Right cardiac atrium (tissue), 5 donors: ENCODE data around the gene SLC25A44. TPM values are rescaled to one million over a fixed set of nuclear protein-coding genes. Genes with fewer than 3 reads are reported as not detected.

Experiments used
- ATAC-seq, 2 donors: fragments of 200-7000 bp; cut with Tn5 transposase; one replicate each; pipeline versions ENCODE4 v1.8.0 to v1.9.1; 2020; ENCODE audit warnings: moderate library complexity in 2 of 2, mild to moderate bottlenecking in 1 of 2
- DNase-seq, 3 donors: peaks; one replicate each; pipeline ENCODE4 v3.0.0-alpha.2; 2020
- H3K27ac ChIP-seq: one replicate; pipeline ENCODE4 v1.5.1; 2013; ENCODE audit warnings: mild to moderate bottlenecking, low read length, control low read depth, moderate library complexity
- H3K27me3 ChIP-seq: one replicate; pipeline ENCODE4 v1.6.1; 2013; ENCODE audit not compliant: control insufficient read depth, insufficient read depth
- H3K4me1 ChIP-seq: one replicate; pipeline ENCODE4 v1.6.1; 2013; ENCODE audit warnings: low read length; ENCODE audit not compliant: control insufficient read depth, insufficient read depth
- H3K4me3 ChIP-seq: one replicate; pipeline ENCODE4 v1.5.1; 2013; ENCODE audit warnings: low read length, control low read depth
- H3K9me3 ChIP-seq: one replicate; pipeline ENCODE4 v1.6.1; 2013; ENCODE audit warnings: low read length; ENCODE audit not compliant: control insufficient read depth
- WGBS: extraction: QIAGEN DNeasy Blood & Tissue Kit; methylation state at CpG from one replicate; pipeline ENCODE4 v1.1.7; 2013; 5-methylcytosine and 5-hydroxymethylcytosine counted together
- intact Hi-C, 4 donors: fragments of 100-400 bp; cut with DNase I; formaldehyde crosslinking; loops; one replicate each; pipeline versions ENCODE4 v1.11.0 to v1.14.0; 2022 to 2023
- polyA plus RNA-seq: library from polyadenylated mRNA; stranded (reverse); fragments of 200-250 nt; gene quantifications from one replicate; pipeline ENCODE4 v1.2.3, GENCODE V29; 2013
- total RNA-seq, 4 donors: library from RNA; stranded (reverse); fragmentation: NEBNext Ultra II Directional; extraction: Animal tissue kit (Norgen Biotek cat#: 25700); gene quantifications; one replicate each; pipeline ENCODE4 v1.2.1, GENCODE V29; 2021
- donor health status: healthy with polysubstance abuse.
- donor health status: DM: no; HTN: yes; CAD: no.
- donor health status: DM: no; HTN: no; CAD: no.
- donor health status: DM: no; HTN: yes; CAD: no; lungs with severe emphysema.
- donor health status: DM: yes; HTN: yes; CAD: no.

Gene SLC25A44
- total and polyA plus RNA-seq, 5 donors = 8.6 to 21.5 (median 15.3) TPM

GRCh38 chr1:156151093-156151688 is 42.7 kb upstream of the SLC25A44 start:
- DNase-seq = peak in 1 of 3 donors; percentile 62
- H3K4me3 ChIP-seq = no peak overlapping the region
- intact Hi-C loops = no loop called here
- H3K27ac ChIP-seq = no peak overlapping the region
- H3K9me3 ChIP-seq = no peaks in the 10 kb centered on the region
- 81% methylated on average over 6 of the region's 6 CpGs for WGBS
- ATAC-seq = no peak
- H3K27me3 ChIP-seq = no peaks in the 10 kb centered on the region
- H3K4me1 ChIP-seq = peaks cover 3% of the 10 kb centered on the region

GRCh38 chr1:156152628-156153027 is 41.3 kb upstream of the SLC25A44 start:
- no peak for ATAC-seq
- H3K27ac ChIP-seq = no peak overlapping the region
- 62% methylated on average over 5 of the region's 5 CpGs for WGBS
- no peak overlapping the region for H3K4me3 ChIP-seq
- no peaks in the 10 kb centered on the region for H3K4me1 ChIP-seq
- intact Hi-C loops = loop anchor here in 1 of 4 donors (2.0 kb wide), 1 partner anchor 66 kb away; no protein-coding TSS in a partner anchor
- H3K9me3 ChIP-seq = no peaks in the 10 kb centered on the region
- no peaks in the 10 kb centered on the region for H3K27me3 ChIP-seq
- peak in 1 of 3 donors; percentile 3 for DNase-seq

GRCh38 chr1:156153362-156153761 is 40.5 kb upstream of the SLC25A44 start, which contains the start of gene SEMA4A:
SEMA4A (plus strand) TSS chr1:156153585; CDS start chr1:156154579, 994 bp downstream.
- Histone ChIP-seq H3K27ac (no peak within 1 kb of the TSS), H3K4me1 (no peaks in the 10 kb centered on the region), H3K4me3 (no peak within 1 kb of the TSS), H3K27me3 (no peaks in the 10 kb centered on the region), H3K9me3 (no peaks in the 10 kb centered on the region)
- no peak for DNase-seq
- ATAC-seq = no peak
- 86% methylated on average over 10 of the region's 10 CpGs for WGBS
- intact Hi-C loops = loop anchor here in 1 of 4 donors (2.0 kb wide), 1 partner anchor 65 kb away; no protein-coding TSS in a partner anchor

GRCh38 chr1:156154317-156154749 is 39.6 kb upstream of the SLC25A44 start:
- Histone ChIP-seq H3K27ac (no peak overlapping the region), H3K9me3 (no peaks in the 10 kb centered on the region), H3K4me3 (no peak overlapping the region), H3K27me3 (no peaks in the 10 kb centered on the region), H3K4me1 (no peaks in the 10 kb centered on the region)
- ATAC-seq (peak; percentile 39 to 53), DNase-seq (peak; percentile 51 to 74 (median 71))
- intact Hi-C loops = no loop called here
- 70% methylated on average over 11 of the region's 11 CpGs for WGBS

GRCh38 chr1:156155756-156156510 is 38.0 kb upstream of the SLC25A44 start:
- intact Hi-C loops = loop anchor here in 1 of 4 donors (5.0 kb wide), 1 partner anchor 51 kb away; no protein-coding TSS in a partner anchor
- 50% methylated on average over 12 of the region's 12 CpGs for WGBS

GRCh38 chr1:156157506-156157905 is 36.4 kb upstream of the SLC25A44 start:
- Histone ChIP-seq H3K27ac (no peak overlapping the region), H3K9me3 (no peaks in the 10 kb centered on the region), H3K4me3 (no peak overlapping the region), H3K27me3 (no peaks in the 10 kb centered on the region), H3K4me1 (peaks cover 4% of the 10 kb centered on the region)
- intact Hi-C loops = loop anchor here in 1 of 4 donors (5.0 kb wide), 1 partner anchor 50 kb away; no protein-coding TSS in a partner anchor
- DNase-seq (no peak), ATAC-seq (no peak)
- WGBS = 82% methylated on average over 3 of the region's 3 CpGs

More at GRCh38 chr1:156155756-156156510, 38.0 kb upstream of the SLC25A44 start:
- no peak overlapping the region for H3K27ac ChIP-seq
- peaks cover 3% of the 10 kb centered on the region for H3K4me1 ChIP-seq
- H3K9me3 ChIP-seq = no peaks in the 10 kb centered on the region
- ATAC-seq (no peak), DNase-seq (no peak)
- no peak overlapping the region for H3K4me3 ChIP-seq
- H3K27me3 ChIP-seq = no peaks in the 10 kb centered on the region

GRCh38 chr1:156157966-156158365 is 35.9 kb upstream of the SLC25A44 start:
- H3K27ac ChIP-seq = no peak overlapping the region
- intact Hi-C loops = loop anchor here in 1 of 4 donors (5.0 kb wide), 1 partner anchor 49 kb away; no protein-coding TSS in a partner anchor

GRCh38 chr1:156160000-156160742 is 33.7 kb upstream of the SLC25A44 start:
- WGBS = 39% methylated on average over 13 of the region's 13 CpGs
- H3K27ac ChIP-seq = peak overlapping the region; percentile 97
- no peaks in the 10 kb centered on the region for H3K9me3 ChIP-seq
- peak; percentile 47 to 73 for ATAC-seq
- intact Hi-C loops = loop anchor here in 1 of 4 donors (5.0 kb wide), 1 partner anchor 47 kb away; no protein-coding TSS in a partner anchor
- DNase-seq = peak; percentile 67 to 81 (median 69)
- H3K4me3 ChIP-seq = peak overlapping the region; percentile 48
- no peaks in the 10 kb centered on the region for H3K27me3 ChIP-seq
- H3K4me1 ChIP-seq = peaks cover 7% of the 10 kb centered on the region

More at GRCh38 chr1:156157966-156158365, 35.9 kb upstream of the SLC25A44 start:
- H3K4me3 ChIP-seq = no peak overlapping the region
- ATAC-seq = no peak
- no peak for DNase-seq
- H3K27me3 ChIP-seq = no peaks in the 10 kb centered on the region
- WGBS = 76% methylated on average over 5 of the region's 5 CpGs
- H3K4me1 ChIP-seq = peaks cover 4% of the 10 kb centered on the region
- no peaks in the 10 kb centered on the region for H3K9me3 ChIP-seq

GRCh38 chr1:156160743-156161171 is 33.1 kb upstream of the SLC25A44 start:
- intact Hi-C loops = no loop called here
- peak overlapping the region; percentile 48 for H3K4me3 ChIP-seq
- ATAC-seq (peak; percentile 90 to 92), DNase-seq (peak; percentile 89 to 95 (median 95))
- peak overlapping the region; percentile 97 for H3K27ac ChIP-seq
- H3K9me3 ChIP-seq = no peaks in the 10 kb centered on the region
- 3% methylated on average over 22 of the region's 22 CpGs for WGBS
- no peaks in the 10 kb centered on the region for H3K27me3 ChIP-seq
- H3K4me1 ChIP-seq = peaks cover 7% of the 10 kb centered on the region

GRCh38 chr1:156162430-156163037 is 31.4 kb upstream of the SLC25A44 start:
- peak; percentile 54 to 81 (median 78) for DNase-seq
- H3K4me3 ChIP-seq = no peak overlapping the region
- no peaks in the 10 kb centered on the region for H3K9me3 ChIP-seq
- peak overlapping the region; percentile 79 for H3K27ac ChIP-seq
- H3K4me1 ChIP-seq = peaks cover 7% of the 10 kb centered on the region
- 46% methylated on average over 5 of the region's 5 CpGs for WGBS
- H3K27me3 ChIP-seq = no peaks in the 10 kb centered on the region
- ATAC-seq = peak; percentile 32 to 69
- intact Hi-C loops = loop anchor here in 1 of 4 donors (2.0 kb wide), 1 partner anchor 30 kb away; no protein-coding TSS in a partner anchor
